Suprapubic skin (tissue), 4 donors: ENCODE data around the gene NR2F2. TPM values are rescaled to one million over a fixed set of nuclear protein-coding genes. Genes with fewer than 3 reads are reported as not detected.
"Not testable (repeated sequence)": the region's sequence is repeated elsewhere in the genome, so short reads cannot be mapped to it uniquely, and the experiment has no call there.

Source experiments
- DNase-seq, 2 donors: peaks; one replicate each; pipeline ENCODE4 v3.0.0-alpha.2; 2019; ENCODE audit warnings: low spot score in 2 of 2
- H3K27ac ChIP-seq: fragments of 200-600 bp; sonication (generic); one replicate; pipeline ENCODE4 v1.5.1; 2019
- H3K27me3 ChIP-seq: fragments of 200-600 bp; sonication (generic); one replicate; pipeline ENCODE4 v1.5.1; 2019
- H3K36me3 ChIP-seq: fragments of 200-600 bp; sonication (generic); one replicate; pipeline ENCODE4 v1.5.1; 2019
- H3K4me1 ChIP-seq: fragments of 200-600 bp; sonication (generic); one replicate; pipeline ENCODE4 v1.5.1; 2019
- H3K4me3 ChIP-seq: fragments of 200-600 bp; sonication (generic); one replicate; pipeline ENCODE4 v1.5.1; 2019; ENCODE audit warnings: mild to moderate bottlenecking
- H3K9me3 ChIP-seq: fragments of 200-600 bp; sonication (generic); one replicate; pipeline ENCODE4 v1.5.1; 2019
- EP300 ChIP-seq: sonication (generic); formaldehyde crosslinking; IDR thresholded peaks from one replicate; pipeline ENCODE4 v1.6.1; 2017; ENCODE audit warnings: antibody characterized with exemption
- POLR2A ChIP-seq, 2 donors: fragments of 450-650 bp; IDR thresholded peaks; one replicate each; pipeline ENCODE4 v1.6.1; 2017; ENCODE audit warnings: antibody characterized with exemption in 2 of 2, mild to moderate bottlenecking in 2 of 2, moderate library complexity in 2 of 2
- POLR2AphosphoS5 ChIP-seq, 3 donors: sonication (generic); formaldehyde crosslinking; IDR thresholded peaks; one replicate each; pipeline ENCODE4 v1.6.1; 2017; ENCODE audit warnings: antibody characterized with exemption in 3 of 3
- WGBS: methylation state at CpG from one replicate; pipeline ENCODE4 v1.1.5; 2018; 5-methylcytosine and 5-hydroxymethylcytosine counted together
- total RNA-seq, 4 donors: library from RNA; depleted of rRNA; stranded (reverse); fragments of >200 nt; gene quantifications; one replicate each; pipeline ENCODE4 v1.1.0, GENCODE V29; 2016
- TF ChIP-seq, protein P1 (sequence below), 2 donors: fragments of 200-600 bp in 1 of 2; fragments of 450-650 bp in 1 of 2; sonication (generic) in 1 of 2; IDR thresholded peaks; one replicate each; pipeline ENCODE4 v1.5.1; 2016 to 2019; ENCODE audit warnings: antibody characterized with exemption in 2 of 2, mild to moderate bottlenecking in 1 of 2, moderate library complexity in 1 of 2

The NR2F2 gene
- total RNA-seq, 4 donors from 2014 or later = 4.0 to 12.7 (median 7.1) TPM

DNA sequence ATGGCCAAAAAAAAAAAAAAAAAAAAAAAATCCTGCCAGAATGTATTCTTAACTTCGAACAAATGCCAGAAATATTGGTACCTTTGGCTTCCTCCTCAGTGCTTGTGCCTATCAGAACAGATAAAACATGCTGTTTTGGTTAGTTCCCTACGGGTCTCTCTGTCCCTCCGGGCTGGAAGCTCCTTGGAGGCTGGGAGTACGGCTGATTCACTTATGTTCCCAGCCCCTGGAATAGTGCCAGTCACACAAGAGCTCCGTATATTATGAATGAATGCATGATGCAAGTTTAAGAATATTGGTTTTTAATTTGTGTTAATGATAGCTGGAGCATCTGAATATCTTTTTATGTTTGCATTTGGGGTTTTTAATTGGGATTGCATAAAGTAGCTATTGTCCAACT, 44.0 kb downstream of the NR2F2 start:
- Histone ChIP-seq H3K9me3 (no peaks in the 10 kb centered on the region), H3K4me1 (no peaks in the 10 kb centered on the region), H3K4me3 (no peak overlapping the region), H3K36me3 (no peaks in the 10 kb centered on the region), H3K27me3 (peaks cover 10% of the 10 kb centered on the region), H3K27ac (no peak overlapping the region)
- no peak for DNase-seq
- TF ChIP-seq POLR2AphosphoS5 (IDR thresholded peaks at IDR 0.05) (no peak), EP300 (no peak), POLR2A (IDR thresholded peaks at IDR 0.05) (no peak)
- TF ChIP-seq, protein P1, sequence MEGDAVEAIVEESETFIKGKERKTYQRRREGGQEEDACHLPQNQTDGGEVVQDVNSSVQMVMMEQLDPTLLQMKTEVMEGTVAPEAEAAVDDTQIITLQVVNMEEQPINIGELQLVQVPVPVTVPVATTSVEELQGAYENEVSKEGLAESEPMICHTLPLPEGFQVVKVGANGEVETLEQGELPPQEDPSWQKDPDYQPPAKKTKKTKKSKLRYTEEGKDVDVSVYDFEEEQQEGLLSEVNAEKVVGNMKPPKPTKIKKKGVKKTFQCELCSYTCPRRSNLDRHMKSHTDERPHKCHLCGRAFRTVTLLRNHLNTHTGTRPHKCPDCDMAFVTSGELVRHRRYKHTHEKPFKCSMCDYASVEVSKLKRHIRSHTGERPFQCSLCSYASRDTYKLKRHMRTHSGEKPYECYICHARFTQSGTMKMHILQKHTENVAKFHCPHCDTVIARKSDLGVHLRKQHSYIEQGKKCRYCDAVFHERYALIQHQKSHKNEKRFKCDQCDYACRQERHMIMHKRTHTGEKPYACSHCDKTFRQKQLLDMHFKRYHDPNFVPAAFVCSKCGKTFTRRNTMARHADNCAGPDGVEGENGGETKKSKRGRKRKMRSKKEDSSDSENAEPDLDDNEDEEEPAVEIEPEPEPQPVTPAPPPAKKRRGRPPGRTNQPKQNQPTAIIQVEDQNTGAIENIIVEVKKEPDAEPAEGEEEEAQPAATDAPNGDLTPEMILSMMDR (IDR thresholded peaks at IDR 0.05) = no peak
- WGBS = 42% methylated on average over 5 of the region's 5 CpGs

DNA sequence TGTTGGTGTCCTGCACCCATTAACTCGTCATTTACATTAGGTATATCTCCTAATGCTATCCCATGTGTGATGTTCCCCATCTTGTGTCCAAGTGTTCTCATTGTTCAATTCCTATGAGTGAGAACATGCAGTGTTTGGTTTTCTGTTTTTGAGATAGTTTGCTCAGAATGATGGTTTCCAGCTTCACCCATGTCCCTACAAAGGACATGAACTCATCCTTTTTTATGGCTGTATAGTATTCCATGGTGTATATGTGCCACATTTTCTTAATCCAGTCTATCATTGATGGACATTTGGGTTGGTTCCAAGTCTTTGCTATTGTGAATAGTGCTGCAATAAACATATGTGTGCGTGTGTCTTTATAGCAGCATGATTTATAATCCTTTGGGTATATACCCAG, 49.1 kb downstream of the NR2F2 start:
- not testable (repeated sequence) for DNase-seq, H3K27ac ChIP-seq, H3K27me3 ChIP-seq, H3K9me3 ChIP-seq, H3K4me1 ChIP-seq, H3K4me3 ChIP-seq, H3K36me3 ChIP-seq
- 79% methylated on average over 2 of the region's 2 CpGs for WGBS

DNA sequence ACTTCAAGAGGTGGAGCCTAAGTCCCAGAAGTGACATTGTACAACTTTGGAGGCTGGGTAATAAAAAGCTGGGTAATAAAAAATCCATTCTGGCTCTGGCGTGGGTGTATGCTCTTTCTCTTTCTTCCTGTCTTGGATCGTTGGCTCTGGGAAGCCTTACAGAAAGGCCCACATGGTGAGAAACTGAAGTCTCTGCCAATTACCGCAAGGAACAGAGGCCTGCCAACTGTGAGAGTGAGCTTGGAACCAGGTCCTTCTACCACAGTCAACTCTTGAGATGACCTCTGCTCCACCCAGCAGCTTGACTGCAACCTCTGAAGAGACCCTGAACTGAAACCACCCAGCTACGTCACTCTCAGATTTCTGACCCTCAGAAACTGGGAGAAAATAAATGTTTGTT, 51.0 kb downstream of the NR2F2 start:
- H3K4me3 ChIP-seq = no peak overlapping the region
- DNase-seq = no peak
- TF ChIP-seq EP300 (no peak), POLR2AphosphoS5 (IDR thresholded peaks at IDR 0.05) (no peak), POLR2A (IDR thresholded peaks at IDR 0.05) (no peak)
- TF ChIP-seq, protein P1 (IDR thresholded peaks at IDR 0.05) = no peak
- H3K27ac ChIP-seq = no peak overlapping the region
- no peaks in the 10 kb centered on the region for H3K36me3 ChIP-seq
- WGBS = 50% methylated on average over 4 of the region's 4 CpGs
- H3K27me3 ChIP-seq = no peaks in the 10 kb centered on the region
- H3K9me3 ChIP-seq = no peaks in the 10 kb centered on the region
- no peaks in the 10 kb centered on the region for H3K4me1 ChIP-seq

DNA sequence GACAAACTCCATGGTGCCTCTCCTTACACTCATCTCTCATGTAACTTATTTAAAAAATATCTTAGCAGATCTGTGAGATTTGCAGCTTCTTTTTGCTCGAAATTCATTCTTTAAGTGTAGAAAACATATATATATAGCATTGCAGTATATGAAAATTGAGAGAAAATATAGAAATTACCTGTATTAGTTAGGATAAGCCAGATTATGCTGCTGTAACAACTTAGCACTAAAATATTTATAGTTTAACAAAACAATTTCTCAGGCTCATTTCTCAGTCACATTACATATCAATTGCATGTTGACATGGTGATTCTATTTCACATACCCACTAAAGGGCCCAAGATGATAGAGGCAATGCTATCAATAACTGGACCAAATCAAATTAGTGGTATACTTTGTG, 54.7 kb downstream of the NR2F2 start:
- Histone ChIP-seq H3K36me3 (no peaks in the 10 kb centered on the region), H3K4me3 (no peak overlapping the region), H3K27ac (no peak overlapping the region), H3K4me1 (no peaks in the 10 kb centered on the region), H3K9me3 (no peaks in the 10 kb centered on the region), H3K27me3 (no peaks in the 10 kb centered on the region)
- TF ChIP-seq, protein P1 (IDR thresholded peaks at IDR 0.05) = no peak
- TF ChIP-seq POLR2AphosphoS5 (IDR thresholded peaks at IDR 0.05) = no peak
- WGBS = 64% methylated on average over 1 of the region's 1 CpG
- no peak for DNase-seq

DNA sequence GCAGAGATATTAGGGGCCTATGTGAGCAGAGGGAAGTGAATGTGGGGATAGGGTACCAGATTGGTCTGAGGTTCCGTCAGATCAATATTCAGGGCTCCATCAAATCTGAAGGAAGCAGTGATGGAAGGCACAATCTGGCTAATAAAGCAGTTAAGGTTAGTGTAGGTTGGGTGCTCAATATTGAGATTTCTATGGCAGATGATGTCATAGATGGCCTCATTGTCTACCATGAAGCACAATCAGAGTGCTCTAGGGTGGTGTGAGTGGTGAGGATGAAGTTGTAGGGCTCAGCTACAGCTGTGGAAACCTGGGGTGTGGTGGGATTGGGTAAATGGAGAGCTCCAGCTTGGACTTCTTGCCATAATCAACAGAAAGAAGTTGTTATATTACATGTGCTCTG, 58.2 kb downstream of the NR2F2 start:
- no peaks in the 10 kb centered on the region for H3K4me1 ChIP-seq
- TF ChIP-seq, protein P1 (IDR thresholded peaks at IDR 0.05) = no peak
- TF ChIP-seq POLR2A (IDR thresholded peaks at IDR 0.05) (no peak), EP300 (no peak), POLR2AphosphoS5 (IDR thresholded peaks at IDR 0.05) (no peak)
- H3K27me3 ChIP-seq = no peaks in the 10 kb centered on the region
- no peaks in the 10 kb centered on the region for H3K36me3 ChIP-seq
- no peak overlapping the region for H3K4me3 ChIP-seq
- no peak overlapping the region for H3K27ac ChIP-seq
- no peaks in the 10 kb centered on the region for H3K9me3 ChIP-seq
- no peak for DNase-seq
- WGBS = 44% methylated on average over 1 of the region's 1 CpG
